Pancreas (tissue), 10 donors: Measurements from ENCODE around the gene SMAD6. TPM values are rescaled to one million over a fixed set of nuclear protein-coding genes. Genes with fewer than 3 reads are reported as not detected.

Source experiments
- ATAC-seq, 4 donors: fragments of 200-7000 bp; cut with Tn5 transposase; one replicate each; pipeline versions ENCODE4 v1.8.0 to v1.9.1; 2020; ENCODE audit warnings: mild to moderate bottlenecking in 4 of 4, moderate library complexity in 4 of 4
- DNase-seq, 6 donors: peaks; one replicate each; pipeline ENCODE4 v3.0.0-alpha.2; 2020
- FAIRE-seq: peaks from 2 replicates; lab custom pipeline; 2012; peaks lifted over from hg19 to GRCh38; lab: Jason Lieb, UNC
- H3K27ac ChIP-seq, 4 donors: fragments of 200-600 bp; sonication (generic); 1 replicate in 3 of 4; 2 replicates in 1 of 4; pipeline versions ENCODE4 v1.5.0 to v1.8.0; 2020
- H3K27me3 ChIP-seq, 4 donors: fragments of 200-600 bp; one replicate each; pipeline ENCODE4 v1.8.0; 2021
- H3K36me3 ChIP-seq, 3 donors: fragments of 200-600 bp; sonication (generic) in 1 of 3; one replicate each; pipeline versions ENCODE4 v1.5.0 to v1.8.0; 2020 to 2021
- H3K4me1 ChIP-seq, 3 donors: fragments of 200-600 bp; one replicate each; pipeline ENCODE4 v1.8.0; 2021
- H3K4me3 ChIP-seq, 4 donors: fragments of 200-600 bp; sonication (generic) in 2 of 4; one replicate each; pipeline versions ENCODE4 v1.5.0 to v1.8.0; 2020 to 2021
- H3K9me3 ChIP-seq, 4 donors: fragments of 200-600 bp; one replicate each; pipeline ENCODE4 v1.8.0; 2021
- WGBS, 2 donors: extraction: QIAGEN DNeasy Blood & Tissue Kit; methylation state at CpG; one replicate each; pipeline ENCODE4 v1.1.7; 2013; 5-methylcytosine and 5-hydroxymethylcytosine counted together
- intact Hi-C, 3 donors: fragments of 100-400 bp; cut with DNase I; formaldehyde crosslinking; loops; one replicate each; pipeline versions ENCODE4 v1.11.1 to v1.14.2; 2022
- polyA plus RNA-seq, 2 donors: library from polyadenylated mRNA; stranded (reverse); fragments of 200-250 nt; gene quantifications; one replicate each; pipeline ENCODE4 v1.2.3, GENCODE V29; 2013
- total RNA-seq, 6 donors: library from RNA; stranded (reverse); fragmentation: NEBNext Ultra II Directional in 4 of 6; extraction: Animal tissue kit (Norgen Biotek cat#: 25700) in 4 of 6; gene quantifications; one replicate each; pipeline versions ENCODE4 v1.2.1 to v1.2.4, GENCODE V29; 2021 to 2023
- TF ChIP-seq, protein P1 (sequence below), 4 donors: fragments of 200-600 bp; sonication (generic) in 3 of 4; IDR thresholded peaks; one replicate each; pipeline versions ENCODE4 v1.5.0 to v1.8.0; 2021; ENCODE audit warnings: antibody characterized with exemption in 4 of 4
- donor health status: healthy with polysubstance abuse.
- donor health status: DM: no; HTN: no; CAD: no; lungs with moderate emphysema.
- donor health status: DM: no; HTN: no; CAD: no.
- donor health status: control.
- donor health status: control.
- donor health status: Bipolar disorder and iron deficiency.
- donor health status: DM: yes; HTN: yes; CAD: no.
- donor health status: DM: no; HTN: no; CAD: no.
- donor health status: DM: no; HTN: no; CAD: no.
- donor health status: DM: yes; HTN: yes; CAD: no.

SMAD6 gene
- total and polyA plus RNA-seq, 8 donors = 2.6 to 13.1 (median 3.2) TPM

DNA sequence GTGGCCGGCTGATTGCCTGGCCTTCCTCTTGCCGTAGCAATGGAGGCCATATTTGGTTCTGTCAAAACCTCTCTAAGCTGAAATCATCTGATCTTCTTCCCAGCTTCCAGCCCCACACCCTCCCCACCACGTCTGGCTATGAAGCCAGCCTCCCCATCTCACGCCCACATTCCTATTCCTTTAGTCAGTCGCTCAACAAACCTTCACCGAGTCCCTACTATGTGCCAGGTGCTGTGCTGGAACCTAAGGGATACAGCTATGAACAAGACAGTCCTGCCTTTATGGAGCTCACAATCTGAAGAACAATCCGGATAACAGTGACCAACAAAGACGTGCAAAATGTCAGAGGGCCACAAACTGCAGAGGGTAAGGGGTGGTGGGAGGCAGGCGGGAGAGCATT, 31.9 kb upstream of the SMAD6 start:
- Histone ChIP-seq H3K27ac (no peak overlapping the region), H3K9me3 (no peaks in the 10 kb centered on the region), H3K36me3 (no peaks in the 10 kb centered on the region), H3K27me3 (no peaks in the 10 kb centered on the region), H3K4me3 (no peak overlapping the region), H3K4me1 (no peaks in the 10 kb centered on the region)
- FAIRE-seq = no peak
- no peak for ATAC-seq
- TF ChIP-seq, protein P1, sequence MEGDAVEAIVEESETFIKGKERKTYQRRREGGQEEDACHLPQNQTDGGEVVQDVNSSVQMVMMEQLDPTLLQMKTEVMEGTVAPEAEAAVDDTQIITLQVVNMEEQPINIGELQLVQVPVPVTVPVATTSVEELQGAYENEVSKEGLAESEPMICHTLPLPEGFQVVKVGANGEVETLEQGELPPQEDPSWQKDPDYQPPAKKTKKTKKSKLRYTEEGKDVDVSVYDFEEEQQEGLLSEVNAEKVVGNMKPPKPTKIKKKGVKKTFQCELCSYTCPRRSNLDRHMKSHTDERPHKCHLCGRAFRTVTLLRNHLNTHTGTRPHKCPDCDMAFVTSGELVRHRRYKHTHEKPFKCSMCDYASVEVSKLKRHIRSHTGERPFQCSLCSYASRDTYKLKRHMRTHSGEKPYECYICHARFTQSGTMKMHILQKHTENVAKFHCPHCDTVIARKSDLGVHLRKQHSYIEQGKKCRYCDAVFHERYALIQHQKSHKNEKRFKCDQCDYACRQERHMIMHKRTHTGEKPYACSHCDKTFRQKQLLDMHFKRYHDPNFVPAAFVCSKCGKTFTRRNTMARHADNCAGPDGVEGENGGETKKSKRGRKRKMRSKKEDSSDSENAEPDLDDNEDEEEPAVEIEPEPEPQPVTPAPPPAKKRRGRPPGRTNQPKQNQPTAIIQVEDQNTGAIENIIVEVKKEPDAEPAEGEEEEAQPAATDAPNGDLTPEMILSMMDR (IDR thresholded peaks at IDR 0.05) = no peak
- WGBS, 2 donors = 79 to 88% methylated on average over 9 of the region's 9 CpGs
- no peak for DNase-seq
- intact Hi-C loops = no loop called here

DNA sequence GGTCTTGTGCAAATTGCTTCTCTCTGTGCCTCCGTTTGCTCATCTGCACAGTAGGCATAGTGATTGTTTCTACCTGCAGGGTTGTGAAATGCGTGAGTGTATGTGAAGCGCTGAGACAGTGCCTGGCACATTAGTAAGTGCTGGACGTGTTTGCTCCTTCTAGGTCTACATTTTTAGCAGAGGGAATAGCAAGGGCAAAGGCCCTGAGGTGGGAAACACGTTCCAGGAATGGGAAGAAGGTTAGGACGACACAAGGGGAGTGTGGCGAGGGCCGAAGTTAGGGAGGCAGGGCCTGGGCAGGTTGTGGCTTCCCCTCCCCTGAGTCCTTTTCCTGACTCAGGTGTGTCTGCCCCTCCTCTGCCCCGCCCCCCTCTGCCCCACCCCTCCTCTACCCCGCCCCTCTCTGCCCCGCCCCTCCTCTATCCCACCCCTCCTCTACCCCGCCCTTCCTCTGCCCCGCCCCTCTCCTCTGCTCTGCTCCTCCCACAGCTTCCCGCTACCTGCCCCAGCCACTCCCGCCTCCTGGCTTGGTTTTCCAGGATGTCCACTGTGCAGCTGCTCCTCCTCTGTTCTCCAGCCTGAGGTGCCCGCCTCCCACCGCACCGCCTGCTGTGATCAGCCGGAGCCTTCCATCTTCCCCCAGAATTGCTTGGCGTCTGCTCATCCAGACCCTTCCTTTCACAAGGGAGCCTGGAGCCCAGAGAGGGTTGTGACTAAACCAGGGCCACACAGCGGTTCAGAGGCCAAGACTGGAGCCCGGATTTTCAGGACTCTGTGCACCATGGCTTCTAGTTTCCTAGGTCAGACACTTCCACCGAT, 31.1 kb upstream of the SMAD6 start:
- Histone ChIP-seq H3K27me3 (no peaks in the 10 kb centered on the region), H3K9me3 (no peaks in the 10 kb centered on the region), H3K36me3 (no peaks in the 10 kb centered on the region), H3K27ac (no peak overlapping the region), H3K4me3 (no peak overlapping the region), H3K4me1 (no peaks in the 10 kb centered on the region)
- TF ChIP-seq, protein P1 (IDR thresholded peaks at IDR 0.05) = no peak
- intact Hi-C loops = no loop called here
- ATAC-seq (peak; percentile 95 to 98 (median 96)), FAIRE-seq (no peak), DNase-seq (peak; percentile 77 to 92 (median 89))
- 32 to 34% methylated on average over 17 to 19 of the region's 23 CpGs for WGBS, 2 donors

DNA sequence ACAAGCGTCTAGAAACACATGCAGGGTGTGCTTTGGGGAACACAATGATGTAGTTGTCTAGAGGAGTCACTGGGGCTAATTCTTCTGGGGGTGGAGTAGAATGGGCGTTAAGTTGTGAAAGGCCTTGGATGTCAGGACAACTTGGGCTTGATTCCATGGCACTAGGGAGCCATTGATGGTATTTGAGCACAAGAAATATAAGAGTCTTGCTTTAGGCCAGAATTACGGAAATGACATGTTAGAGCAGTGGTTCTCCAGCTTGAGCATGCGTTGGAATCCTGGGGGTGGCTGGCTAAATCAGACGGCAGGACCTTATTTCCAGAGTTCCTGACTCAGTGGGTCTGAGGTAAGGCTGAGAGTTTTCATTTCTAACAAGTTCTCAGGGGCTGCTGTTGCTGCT, 29.2 kb upstream of the SMAD6 start:
- intact Hi-C loops = no loop called here
- no peaks in the 10 kb centered on the region for H3K27me3 ChIP-seq
- FAIRE-seq = no peak
- no peaks in the 10 kb centered on the region for H3K36me3 ChIP-seq
- no peaks in the 10 kb centered on the region for H3K9me3 ChIP-seq
- H3K27ac ChIP-seq = no peak overlapping the region
- TF ChIP-seq, protein P1 (IDR thresholded peaks at IDR 0.05) = no peak
- DNase-seq = no peak
- H3K4me3 ChIP-seq = no peak overlapping the region
- H3K4me1 ChIP-seq = no peaks in the 10 kb centered on the region
- ATAC-seq = no peak
- 71 to 82% methylated on average over 5 of the region's 5 CpGs for WGBS, 2 donors

DNA sequence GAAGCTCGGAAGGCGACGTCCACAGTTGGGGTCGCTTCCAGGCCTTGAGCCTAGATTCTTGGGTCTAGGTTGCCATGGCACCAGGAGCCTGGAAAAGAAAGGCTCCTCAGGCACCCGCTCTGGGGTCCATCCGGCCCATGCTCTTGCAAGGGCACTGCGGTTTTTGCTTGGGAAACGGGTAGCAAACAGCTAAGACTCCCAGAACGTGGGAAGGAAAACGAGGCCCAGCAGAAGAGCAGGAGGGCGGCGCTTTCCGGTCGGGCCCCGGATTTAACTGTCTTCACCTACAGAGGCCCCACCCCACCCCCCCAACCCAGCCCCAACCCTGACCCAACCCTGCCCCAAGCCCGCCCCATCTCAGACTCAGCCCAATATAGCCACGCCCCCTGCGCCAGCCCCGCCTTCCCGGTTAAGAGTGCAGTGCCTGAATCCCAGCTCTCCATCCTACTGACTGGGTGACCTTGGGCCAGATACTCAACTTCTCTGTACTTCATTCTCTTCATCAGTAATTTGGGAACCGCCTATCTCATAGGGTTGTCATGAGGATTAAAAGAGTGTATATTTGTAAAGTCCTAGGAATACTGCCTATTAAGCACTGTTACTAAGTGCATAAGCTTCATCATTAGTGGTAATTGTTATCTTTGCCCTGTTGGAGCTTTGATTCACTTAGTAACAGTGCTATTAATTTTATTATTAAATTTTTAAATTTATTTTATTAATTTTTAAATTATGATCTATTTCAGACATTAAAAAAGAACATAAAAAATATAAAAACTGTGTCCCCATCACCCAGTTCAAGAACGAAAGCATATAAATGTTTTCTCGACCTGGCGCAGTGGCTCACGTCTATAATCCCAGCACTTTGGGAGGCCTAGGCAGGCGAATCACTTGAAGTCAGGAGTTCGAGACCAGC, 28.4 kb upstream of the SMAD6 start:
- intact Hi-C loops = no loop called here
- peak in 2 of 6 donors; percentile 18 to 43 for DNase-seq
- TF ChIP-seq, protein P1 (IDR thresholded peaks at IDR 0.05) = no peak
- H3K36me3 ChIP-seq = no peaks in the 10 kb centered on the region
- no peak overlapping the region for H3K4me3 ChIP-seq
- 71 to 74% methylated on average over 27 of the region's 27 CpGs for WGBS, 2 donors
- no peaks in the 10 kb centered on the region for H3K27me3 ChIP-seq
- H3K9me3 ChIP-seq = no peaks in the 10 kb centered on the region
- H3K27ac ChIP-seq = no peak overlapping the region
- no peak for FAIRE-seq
- ATAC-seq = peak in 1 of 4 donors; percentile 12
- H3K4me1 ChIP-seq = no peaks in the 10 kb centered on the region
